DMS114 treated with DMSO at 0.1 percent for 48 hours (cell line): ENCODE data around the gene HSPA1A.
"Not testable (repeated sequence)": the region's sequence is repeated elsewhere in the genome, so short reads cannot be mapped to it uniquely, and the experiment has no call there.

Experiments used
- DNase-seq: peaks from one replicate; lab custom pipeline; 2025; ENCODE audit not compliant: unreplicated experiment; lab: John Stamatoyannopoulos, UW

The HSPA1A gene

GRCh38 chr6:31834367-31835250, 19.3 kb downstream of the HSPA1A start:
- DNase-seq = peak; percentile 90

- DNase-seq = no peak
These were observed 20.7 kb downstream of the HSPA1A start for GRCh38 chr6:31836047-31836473.

- no peak for DNase-seq
These were observed 21.4 kb downstream of the HSPA1A start for GRCh38 chr6:31836474-31837368.

- DNase-seq = no peak
These were observed 22.2 kb downstream of the HSPA1A start for GRCh38 chr6:31837369-31838113.

- DNase-seq = not testable (repeated sequence)
These were observed 22.8 kb downstream of the HSPA1A start for GRCh38 chr6:31838114-31838553.

- no peak for DNase-seq
These were observed 23.6 kb downstream of the HSPA1A start for GRCh38 chr6:31838968-31839367.

- DNase-seq = not testable (repeated sequence)
These were observed 24.4 kb downstream of the HSPA1A start for GRCh38 chr6:31839779-31840126.

- no peak for DNase-seq
These were observed 26.7 kb downstream of the HSPA1A start for GRCh38 chr6:31842053-31842452.

- DNase-seq = no peak
These were observed 29.2 kb downstream of the HSPA1A start for GRCh38 chr6:31844507-31844906.

GRCh38 chr6:31847276-31847978, 32.1 kb downstream of the HSPA1A start:
- no peak for DNase-seq

GRCh38 chr6:31850765-31851484, 35.6 kb downstream of the HSPA1A start:
- DNase-seq = no peak

- DNase-seq = peak; percentile 36
These were observed 36.1 kb downstream of the HSPA1A start for GRCh38 chr6:31851485-31851832.

GRCh38 chr6:31851980-31852718, 36.8 kb downstream of the HSPA1A start:
- DNase-seq = not testable (repeated sequence)

- DNase-seq = not testable (repeated sequence)
These were observed 42.4 kb downstream of the HSPA1A start for GRCh38 chr6:31857774-31858173.

GRCh38 chr6:31858707-31859106, 43.4 kb downstream of the HSPA1A start:
- no peak for DNase-seq

- DNase-seq = no peak
These were observed 44.6 kb downstream of the HSPA1A start for GRCh38 chr6:31859923-31860322.

GRCh38 chr6:31860349-31860748, 45.0 kb downstream of the HSPA1A start:
- no peak for DNase-seq

- no peak for DNase-seq
These were observed 45.8 kb downstream of the HSPA1A start for GRCh38 chr6:31861150-31861549.

GRCh38 chr6:31861919-31862343, 46.6 kb downstream of the HSPA1A start:
- no peak for DNase-seq
